ENCODE results near the gene MYLK.
"Not testable (repeated sequence)": the region's sequence is repeated elsewhere in the genome, so short reads cannot be mapped to it uniquely, and the experiment has no call there.

Gene MYLK

DNA sequence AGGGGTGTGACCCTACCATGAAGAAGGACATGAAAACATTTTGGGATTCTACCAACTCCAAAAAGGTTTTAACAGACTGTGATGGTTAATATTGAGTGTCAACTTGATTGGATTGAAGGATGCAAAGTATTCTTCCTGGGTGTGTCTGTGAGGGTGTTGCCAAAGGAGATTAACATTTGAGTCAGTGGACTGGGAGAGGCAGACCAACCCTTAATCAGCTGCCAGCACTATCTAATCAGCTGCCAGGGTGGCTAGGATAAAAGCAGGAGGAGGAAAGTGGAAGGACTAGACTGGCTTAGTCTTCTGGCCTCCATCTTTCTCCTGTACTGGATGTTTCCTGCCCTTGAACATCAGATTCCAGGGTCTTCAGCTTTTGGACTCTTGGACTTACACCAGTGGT is 283.3 kb downstream of the MYLK start:
- not testable (repeated sequence) for DNase-seq (ENCODE audit: low read depth in 2 of 2)

DNA sequence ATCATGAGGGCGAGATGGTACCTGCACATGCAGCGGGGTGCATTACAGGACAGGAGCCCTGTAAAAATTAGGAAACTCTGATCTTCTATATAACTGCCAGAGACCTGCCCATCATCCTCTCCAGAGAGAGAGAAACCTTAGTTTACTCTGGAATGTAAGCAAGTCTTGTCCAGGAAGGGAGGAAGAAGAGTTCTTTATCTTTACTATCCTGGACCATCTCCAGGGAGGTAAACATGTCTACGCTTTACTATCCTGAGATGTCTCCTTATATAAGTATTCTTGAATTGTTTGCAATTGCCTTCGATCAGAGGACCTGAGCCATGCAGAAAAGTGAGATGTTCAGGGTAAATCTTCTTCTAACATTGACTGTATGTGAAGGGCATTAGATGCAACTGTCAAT is 286.6 kb downstream of the MYLK start:
- no peak for DNase-seq (ENCODE audit: low read depth in 2 of 2)

DNA sequence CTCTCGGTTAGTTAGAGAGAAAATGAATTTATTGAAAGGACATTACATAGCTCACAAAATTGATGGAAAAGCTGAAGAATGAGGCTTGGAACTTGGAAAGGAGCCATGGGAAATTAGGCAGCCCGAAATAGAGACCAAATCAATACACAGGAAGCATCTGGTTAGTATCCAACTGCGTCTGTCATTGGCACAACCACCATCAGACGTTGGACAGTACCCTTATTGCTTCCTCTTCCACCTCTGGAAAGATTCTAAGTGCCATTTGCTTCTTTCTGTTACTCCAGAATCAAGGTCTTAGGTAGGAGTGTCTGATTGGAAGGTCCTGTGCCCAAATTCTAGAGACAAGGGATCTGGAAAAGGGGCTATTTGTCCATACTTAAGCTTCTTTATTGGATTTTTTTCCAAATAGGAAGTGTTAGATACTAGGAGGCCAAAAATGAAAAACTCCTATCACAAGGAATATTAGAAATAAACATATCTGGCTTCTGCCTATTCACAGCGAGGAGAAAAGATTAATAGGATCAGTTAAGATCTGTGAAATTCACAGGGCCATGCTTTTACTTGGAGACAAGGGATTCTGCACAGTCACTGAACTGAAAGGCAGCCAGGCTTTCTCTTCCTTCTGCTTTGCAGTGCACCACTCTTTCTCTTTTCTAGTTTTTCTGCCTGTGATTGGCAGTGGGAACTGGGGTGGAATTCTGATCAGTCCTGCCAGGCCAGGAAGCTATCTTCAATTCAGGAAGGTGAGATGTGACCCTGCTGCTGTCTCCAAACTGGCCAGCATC is 288.5 kb downstream of the MYLK start:
- no peak for DNase-seq (ENCODE audit: low read depth in 2 of 2)

DNA sequence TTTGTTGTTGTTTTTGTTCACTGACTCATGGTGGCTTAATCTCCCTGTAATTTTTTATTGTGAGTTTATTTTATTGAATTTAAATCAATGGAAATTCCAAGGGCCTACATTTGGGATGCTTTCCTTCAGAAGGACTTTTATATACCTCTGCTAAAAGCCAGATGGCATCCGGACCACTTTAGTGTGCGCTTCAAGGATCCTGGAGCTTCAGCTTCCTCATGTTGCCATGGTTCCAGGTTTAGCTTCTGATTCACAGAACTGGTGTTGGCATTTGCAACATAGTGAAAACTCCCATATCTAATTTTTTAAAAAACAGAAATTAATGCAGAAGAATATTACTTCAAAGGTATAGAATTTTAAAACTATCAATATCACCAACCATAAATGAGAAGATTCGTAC is 290.8 kb downstream of the MYLK start:
- no peak for DNase-seq (ENCODE audit: low read depth in 2 of 2)

DNA sequence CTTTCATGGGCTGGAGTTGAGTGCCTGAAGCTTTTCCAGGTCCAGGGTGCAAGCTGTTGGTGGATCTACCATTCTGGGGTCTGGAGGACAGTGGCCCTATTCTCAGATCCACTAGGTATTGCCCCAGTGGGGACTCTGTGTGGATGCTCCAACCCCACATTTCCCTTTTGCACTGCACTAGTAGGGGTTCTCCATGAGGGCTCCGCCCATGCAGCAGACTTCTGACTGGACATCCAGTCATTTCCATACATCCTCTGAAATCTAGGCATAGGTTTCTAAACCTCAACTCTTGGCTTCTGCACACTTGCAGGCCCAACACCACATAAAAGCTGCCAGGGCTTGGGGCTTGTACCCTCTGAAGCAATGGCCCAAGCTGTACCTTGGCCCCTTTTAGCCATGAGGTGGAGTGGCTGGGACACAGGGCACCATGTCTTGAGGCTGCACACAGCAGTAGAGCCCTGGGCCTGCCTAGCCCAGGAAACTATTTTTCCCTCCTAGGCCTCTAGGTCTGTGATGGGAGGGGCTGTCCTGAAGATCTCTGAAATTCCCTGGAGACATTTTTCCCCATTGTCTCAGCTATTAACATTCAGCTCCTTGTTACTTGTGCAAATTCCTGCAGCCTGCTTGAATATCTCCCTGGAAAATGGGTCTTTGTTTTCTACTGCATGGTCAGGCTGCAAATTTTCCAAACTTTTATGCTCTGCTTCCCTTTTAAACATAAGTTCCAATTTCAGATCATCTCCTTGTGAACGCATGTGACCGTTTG is 293.3 kb downstream of the MYLK start:
- DNase-seq (ENCODE audit: low read depth in 2 of 2): no peak

DNA sequence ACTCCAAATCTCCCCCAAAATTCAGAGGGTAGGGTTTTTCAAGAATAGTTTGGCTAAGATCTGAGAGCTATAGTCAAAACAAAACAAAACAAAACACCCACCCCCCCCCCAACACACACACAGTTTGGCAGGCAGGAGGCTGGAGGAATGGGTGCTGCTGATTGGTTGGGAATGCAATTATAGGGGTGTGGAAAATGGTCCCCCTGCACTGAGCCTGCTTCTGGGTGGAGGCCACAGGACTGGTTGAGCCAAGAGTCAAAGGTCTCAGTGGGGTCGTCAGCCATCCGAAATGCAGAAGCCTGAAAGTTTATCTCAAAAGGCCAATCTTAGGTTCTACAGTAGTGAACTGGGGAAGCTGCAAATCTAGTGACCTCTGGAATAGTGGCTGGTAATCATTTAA is 296.7 kb downstream of the MYLK start:
- DNase-seq (ENCODE audit: low read depth in 2 of 2): no peak

DNA sequence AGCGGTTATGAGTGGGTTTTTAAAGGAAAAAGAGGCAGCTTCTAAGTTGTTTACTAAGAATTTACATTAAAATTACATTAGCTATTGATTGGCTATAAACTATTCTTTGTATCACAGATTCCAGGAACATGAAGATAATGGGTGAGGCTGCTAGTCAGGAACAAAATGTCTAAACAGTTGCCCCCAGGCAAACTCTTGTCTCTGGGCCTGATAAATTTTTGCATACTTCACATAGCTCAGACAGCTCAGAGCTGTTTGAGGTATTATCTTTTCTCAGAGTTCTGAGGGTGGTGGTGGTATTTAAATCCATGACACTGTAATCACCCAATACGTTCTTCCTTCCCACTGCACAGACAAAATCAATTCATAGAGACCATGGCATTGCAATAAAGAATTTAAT is 297.2 kb downstream of the MYLK start:
- DNase-seq (ENCODE audit: low read depth in 2 of 2): no peak

DNA sequence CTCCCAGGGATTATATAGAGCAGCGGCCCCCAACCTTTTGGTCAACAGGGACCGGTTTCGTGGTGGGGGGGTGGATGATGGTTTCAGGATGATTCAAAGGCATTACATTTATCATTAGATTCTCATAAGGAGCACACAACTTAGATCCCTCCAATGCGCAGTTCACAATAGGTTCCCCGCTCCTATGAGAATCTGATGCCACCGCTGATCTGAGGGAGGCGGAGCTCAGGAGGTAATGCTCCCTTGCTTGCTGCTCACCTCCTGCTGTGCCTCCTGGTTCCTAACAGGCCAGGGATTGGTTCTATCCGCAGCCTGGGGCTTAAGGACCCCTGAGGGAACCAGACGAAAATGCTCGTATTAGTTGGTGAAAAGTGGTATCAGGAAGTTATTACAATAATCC is 298.0 kb downstream of the MYLK start:
- no peak for DNase-seq (ENCODE audit: low read depth in 2 of 2)

DNA sequence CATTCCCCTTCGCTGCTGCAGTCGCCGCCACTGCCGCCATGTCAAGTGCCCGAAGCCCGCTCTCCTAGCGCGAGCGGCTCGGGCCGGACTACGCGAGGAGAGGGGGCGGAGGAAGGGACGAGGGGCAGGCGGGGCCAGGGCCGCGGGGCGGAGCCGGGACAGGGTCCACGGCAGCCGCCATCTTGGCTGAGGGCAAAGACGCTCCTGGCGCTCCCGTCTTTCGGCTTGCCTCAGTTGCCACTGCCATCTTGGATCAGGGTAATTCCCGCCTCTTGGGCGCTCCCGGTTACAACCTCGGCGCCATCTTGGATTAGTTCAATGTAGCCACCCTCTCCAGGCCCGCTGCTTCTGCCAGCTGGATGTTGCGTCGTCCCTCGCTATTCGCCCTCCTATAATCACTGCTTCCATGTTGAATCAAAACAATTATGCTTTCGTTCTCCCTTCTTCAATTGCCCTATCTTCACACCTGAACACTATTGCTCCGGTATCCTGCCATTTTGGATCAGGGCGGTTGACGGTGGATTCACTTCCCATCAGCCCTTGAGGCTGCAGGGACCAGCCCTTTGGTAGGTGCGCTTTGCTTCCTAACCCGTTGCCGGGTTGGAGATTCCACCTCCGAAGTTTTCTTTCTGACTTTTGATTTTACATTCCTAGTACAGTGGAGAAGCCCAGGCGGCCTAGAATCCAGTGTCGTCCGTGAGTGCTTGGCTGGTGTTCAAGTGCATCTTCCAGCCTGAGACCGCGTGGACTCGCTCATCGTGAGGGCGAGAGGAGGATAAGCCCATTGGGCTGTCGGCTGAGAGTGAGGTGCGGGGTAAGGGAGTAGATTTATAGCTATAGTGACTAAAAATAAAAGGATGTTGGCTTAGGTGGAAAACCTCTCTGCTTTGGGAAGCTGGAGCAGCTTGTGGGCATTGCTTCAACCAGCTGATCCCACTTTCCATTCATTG is 298.9 kb downstream of the MYLK start, which contains the start of gene HACD2:
TSS of gene HACD2 (minus strand) at position 66 of the 950 bp plus-strand sequence. CDS start at position 40, 26 bp downstream.
- DNase-seq (ENCODE audit: low read depth in 2 of 2): peak; percentile 85 to 90

DNA sequence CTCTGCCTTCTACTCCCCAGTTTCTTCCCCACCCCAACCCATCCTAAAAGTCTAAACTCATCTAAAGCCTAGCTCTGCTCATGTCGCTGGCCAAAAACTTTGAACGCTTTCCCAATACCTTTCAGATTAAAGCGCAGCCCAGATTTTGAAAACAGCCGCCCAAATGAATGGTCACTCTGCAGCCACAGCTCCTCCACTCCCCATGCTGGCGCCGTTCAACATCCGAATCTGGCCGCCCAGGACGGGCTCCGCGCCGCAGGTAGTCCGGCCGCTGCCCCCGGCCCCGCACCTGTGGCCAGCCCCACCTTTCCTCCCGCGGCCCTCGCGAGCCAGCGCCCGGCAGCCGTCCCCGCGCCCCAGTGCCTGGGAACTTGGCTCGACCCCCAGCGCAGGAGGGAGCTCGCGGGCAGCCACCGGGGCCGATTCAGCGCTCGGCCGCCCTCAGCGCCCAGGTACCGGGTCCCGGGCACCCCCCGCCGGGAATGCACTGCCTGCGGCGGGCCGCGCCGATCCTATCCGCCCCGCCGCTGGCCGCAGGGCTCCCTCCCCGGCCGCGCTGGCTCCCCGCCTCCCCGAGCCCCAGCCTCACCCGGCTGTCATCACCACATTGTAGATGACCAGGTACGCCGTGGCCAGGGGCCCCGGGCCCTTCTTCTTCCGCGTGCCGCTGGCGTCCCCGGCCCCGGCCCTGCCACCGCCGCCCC is 299.7 kb downstream of the MYLK start:
- peak; percentile 1 to 5 for DNase-seq (ENCODE audit: low read depth in 2 of 2)

DNA sequence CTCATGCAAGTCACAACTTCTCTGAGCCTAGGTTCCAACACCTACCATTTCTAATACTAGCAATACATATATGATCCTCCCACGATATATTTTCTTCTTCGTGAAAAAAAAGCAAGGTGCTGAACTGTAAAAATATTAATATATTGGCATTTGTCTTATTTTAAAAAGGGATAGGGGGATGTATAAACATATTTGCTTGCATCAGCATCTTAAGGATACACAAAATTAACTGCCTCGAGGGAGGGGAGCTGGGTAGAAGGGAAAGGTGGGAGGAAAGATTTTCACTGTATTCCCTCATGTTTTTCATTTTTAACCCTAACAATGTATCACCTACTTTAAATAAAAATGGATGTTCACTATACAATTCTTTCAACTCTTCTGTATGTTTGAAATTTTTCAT is 300.6 kb downstream of the MYLK start:
- no peak for DNase-seq (ENCODE audit: low read depth in 2 of 2)

DNA sequence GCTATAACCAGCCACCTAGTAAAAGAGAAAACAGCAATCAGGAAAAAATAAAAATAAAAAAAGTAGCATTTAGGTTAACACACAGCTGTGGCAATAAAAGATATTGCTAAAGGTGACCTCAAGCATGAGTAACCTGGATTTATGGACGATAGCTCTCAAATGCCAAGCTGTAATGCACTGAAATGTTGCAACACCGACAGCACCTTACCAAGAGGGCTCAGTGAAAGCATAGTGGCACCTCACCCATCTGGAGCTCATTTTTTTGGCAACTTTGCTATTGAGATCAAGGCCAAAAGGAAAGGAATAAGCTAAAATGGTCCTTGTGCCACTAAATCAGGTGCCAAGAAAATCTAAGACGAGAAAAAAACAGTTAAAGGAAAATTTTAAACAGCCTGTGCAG is 301.8 kb downstream of the MYLK start:
- DNase-seq (ENCODE audit: low read depth in 2 of 2): no peak

DNA sequence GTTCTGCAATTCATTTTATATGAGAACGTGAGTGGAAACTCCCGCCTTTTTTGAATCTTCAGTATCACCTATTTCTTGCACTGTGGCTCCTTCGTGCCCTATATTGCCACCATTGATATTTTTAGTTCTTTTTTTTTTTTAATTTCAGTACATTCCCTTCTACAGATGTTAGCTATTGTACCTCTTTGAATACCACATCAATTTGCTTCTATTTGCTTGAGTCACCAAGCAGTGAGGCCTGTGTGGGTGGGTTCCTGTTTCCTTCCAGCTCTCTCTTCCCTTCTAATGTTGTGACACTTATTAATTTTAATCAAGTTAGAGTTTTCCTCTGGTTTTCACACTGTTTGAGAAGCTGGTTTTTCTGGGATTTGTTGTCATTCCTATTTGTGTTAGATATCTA is 308.0 kb downstream of the MYLK start:
- DNase-seq (ENCODE audit: low read depth in 2 of 2): no peak

DNA sequence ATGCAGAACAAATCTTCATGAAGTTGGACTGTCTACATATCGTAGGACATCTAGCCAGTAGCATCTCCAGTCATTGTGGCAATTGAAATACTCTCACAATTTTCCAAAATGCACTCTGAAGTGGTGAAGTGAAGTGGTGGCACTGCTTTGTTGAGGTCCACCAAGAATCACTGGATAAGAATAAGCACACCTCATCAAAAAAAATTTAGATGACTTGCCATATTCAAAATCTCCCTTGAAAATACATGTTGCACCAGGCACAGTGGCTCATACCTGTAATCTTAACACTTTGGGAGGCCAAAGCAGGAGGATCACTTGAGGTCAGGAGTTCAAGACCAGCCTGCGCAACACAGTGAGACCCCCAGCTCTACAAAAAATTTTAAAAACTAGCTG is 312.2 kb downstream of the MYLK start:
- no peak for DNase-seq (ENCODE audit: low read depth in 2 of 2)

DNA sequence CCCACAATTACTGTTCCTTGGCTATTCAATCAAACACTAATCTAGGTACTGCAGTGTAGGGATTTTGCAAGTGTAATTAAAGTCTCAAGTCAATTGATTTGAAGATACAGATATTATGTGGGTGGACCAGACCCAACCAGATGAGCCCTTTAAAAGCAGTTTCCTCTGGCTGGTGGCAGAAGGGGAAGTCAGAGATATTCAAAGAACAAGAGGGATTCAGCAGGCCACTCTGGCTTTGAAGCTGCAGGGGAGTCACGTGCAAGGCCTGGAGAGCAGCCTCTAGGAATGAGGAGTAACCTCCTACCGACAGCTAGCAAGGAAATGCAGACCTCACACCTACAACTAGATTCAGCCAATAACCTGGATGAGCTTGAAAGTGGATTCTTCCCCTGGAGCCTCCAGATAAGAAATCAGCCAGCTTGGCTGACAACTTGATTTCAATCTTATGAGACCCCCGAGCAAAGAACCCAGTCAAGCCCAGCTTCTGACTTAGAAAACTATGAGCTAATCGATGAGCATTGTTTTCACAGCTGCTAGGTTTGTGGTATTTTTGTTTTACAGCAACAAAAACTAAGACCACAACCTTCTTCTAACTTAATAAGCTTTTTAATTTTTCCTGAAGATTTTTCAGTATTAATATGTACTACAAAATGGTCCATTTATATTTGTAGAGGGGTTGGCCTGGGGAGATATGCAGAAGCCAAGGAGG is 312.7 kb downstream of the MYLK start:
- no peak for DNase-seq (ENCODE audit: low read depth in 2 of 2)

DNA sequence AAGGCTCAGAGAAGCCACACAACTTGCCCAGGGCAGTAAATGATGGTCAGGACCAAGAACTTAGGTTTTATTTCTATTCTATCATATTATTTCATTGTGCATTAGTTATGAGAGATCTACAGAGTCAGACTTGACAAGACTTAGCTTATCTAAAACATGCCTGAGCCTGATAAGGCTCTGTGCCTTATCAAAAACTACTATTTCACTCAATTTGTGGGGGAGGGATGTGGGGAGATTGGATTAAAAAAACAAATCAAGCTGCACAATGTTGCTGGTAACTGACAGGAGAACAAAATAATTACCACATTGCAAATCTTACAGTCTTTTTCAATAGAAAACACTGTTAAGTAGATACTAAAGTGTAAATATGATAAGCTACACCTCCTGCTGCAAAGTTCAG is 315.3 kb downstream of the MYLK start:
- no peak for DNase-seq (ENCODE audit: low read depth in 2 of 2)

DNA sequence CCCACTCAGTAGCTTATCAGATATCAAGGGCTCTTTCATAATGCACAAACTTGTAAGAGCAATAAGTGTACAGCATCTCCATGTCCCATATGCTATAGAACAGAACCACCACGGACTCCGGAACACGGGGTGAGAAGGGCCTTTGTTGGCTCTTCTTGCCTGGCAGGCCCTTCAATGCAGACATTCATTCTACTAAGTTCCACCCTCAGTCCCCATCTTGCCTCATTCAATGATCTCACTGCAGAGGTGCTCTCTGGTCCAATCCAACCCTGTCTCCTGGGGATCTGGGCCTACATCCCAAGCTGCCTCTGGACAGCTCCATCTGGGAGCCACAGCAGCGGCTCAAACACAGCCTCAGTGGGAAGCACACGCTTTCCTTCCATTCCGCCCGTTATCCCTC is 316.1 kb downstream of the MYLK start:
- DNase-seq (ENCODE audit: low read depth in 2 of 2): no peak

DNA sequence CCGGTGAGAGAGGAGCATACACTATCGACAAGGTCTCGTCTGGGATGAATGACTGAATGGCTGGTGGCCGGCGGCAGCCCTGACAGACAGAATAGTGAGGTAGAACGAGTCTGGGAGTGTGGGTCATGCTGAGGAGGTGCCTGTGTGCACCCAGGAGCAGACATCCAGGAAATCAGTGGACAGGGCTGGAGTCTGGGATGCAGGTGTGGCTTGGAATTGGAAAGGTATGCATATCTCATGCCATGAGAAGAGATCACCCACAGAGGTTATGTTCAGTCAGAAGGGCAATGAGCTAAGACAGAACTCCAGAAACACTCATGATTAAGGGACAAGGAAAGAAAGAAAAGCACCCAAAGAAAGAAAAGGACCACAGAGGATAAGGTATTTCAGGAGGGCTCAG is 320.1 kb downstream of the MYLK start:
- no peak for DNase-seq (ENCODE audit: low read depth in 2 of 2)

DNA sequence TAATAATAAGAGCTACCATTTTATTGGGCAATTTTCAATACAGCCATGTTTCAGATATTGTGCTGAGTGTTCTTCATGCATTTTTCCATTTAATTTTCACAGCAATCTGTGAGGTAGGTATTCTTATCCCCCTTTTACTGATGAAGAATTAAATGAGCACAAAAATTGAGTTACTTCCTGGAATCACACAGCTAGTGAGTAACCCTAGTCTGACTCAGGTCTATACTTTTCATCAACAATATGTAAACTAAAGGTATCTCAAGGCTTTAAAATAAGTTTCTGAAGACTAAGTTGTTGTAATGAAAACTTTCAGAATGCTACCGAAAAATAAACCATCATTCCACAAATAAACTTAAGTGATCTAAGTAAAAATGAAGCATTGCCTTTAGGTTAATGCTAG is 321.6 kb downstream of the MYLK start:
- no peak for DNase-seq (ENCODE audit: low read depth in 2 of 2)

DNA sequence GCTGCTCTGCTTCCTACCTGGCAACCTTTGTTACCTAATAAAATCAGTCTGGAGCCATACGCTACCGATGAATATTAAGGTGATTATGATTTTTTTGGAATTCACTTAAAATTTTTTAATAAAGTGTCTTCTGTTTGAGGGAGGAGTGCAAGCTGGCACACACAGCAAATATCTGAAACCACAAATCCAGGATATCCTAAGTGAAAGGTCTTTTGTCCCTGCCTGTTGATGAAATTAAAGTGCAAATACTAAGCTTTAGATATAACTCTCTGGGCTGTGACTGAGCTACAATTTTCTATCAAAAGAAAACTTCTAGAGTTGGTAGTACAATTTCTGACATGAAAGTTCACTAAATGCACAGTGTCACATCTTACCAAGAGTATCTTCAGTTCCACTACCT is 322.9 kb downstream of the MYLK start:
- DNase-seq (ENCODE audit: low read depth in 2 of 2): no peak
